H1 (cell line): ENCODE measurements around the gene SLC2A4. TPM values are rescaled to one million over a fixed set of nuclear protein-coding genes. Genes with fewer than 3 reads are reported as not detected.
A peak's percentile ranks its signal among the peaks of the same experiment; 100 is the strongest.

Experiments used
- CTCF ChIA-PET: fragments of 300-600 bp; sonication (Branson Sonifier 250); formaldehyde crosslinking; loops from one replicate; lab custom pipeline; 2021; ENCODE audit not compliant: partially characterized antibody; lab: Charles Lee
- POLR2A ChIA-PET: fragments of 300-600 bp; sonication (Branson Sonifier 250); formaldehyde crosslinking; loops from one replicate; lab custom pipeline; 2021; ENCODE audit warnings: inconsistent platforms; ENCODE audit not compliant: partially characterized antibody; lab: Charles Lee
- DNase-seq, 2 experiments: peaks; one replicate each; pipeline versions ENCODE4 v3.0.0 to v3.0.0-alpha.2; 2010 to 2022; ENCODE audit warnings: low spot score in 2 of 2, low read depth in 1 of 2, mixed read lengths in 1 of 2
- FAIRE-seq: peaks from 2 replicates; lab custom pipeline; 2011; peaks lifted over from hg19 to GRCh38; lab: Jason Lieb, UNC
- H2AFZ ChIP-seq: 2 replicates; pipeline ENCODE4 v1.8.1; 2012; ENCODE audit warnings: low read length, inconsistent platforms
- H2AK5ac ChIP-seq: 2 replicates; pipeline ENCODE4 v1.6.1; 2013; ENCODE audit warnings: low read depth, low read length
- H2BK120ac ChIP-seq: replicated peaks from 2 replicates; pipeline ENCODE3; 2013; ENCODE audit warnings: low read depth, low read length, inconsistent platforms
- H2BK12ac ChIP-seq: 2 replicates; pipeline ENCODE4 v1.6.1; 2013; ENCODE audit warnings: low read depth, low read length
- H2BK15ac ChIP-seq: 2 replicates; pipeline ENCODE4 v1.6.1; 2013; ENCODE audit warnings: low read length
- H2BK20ac ChIP-seq: 2 replicates; pipeline ENCODE4 v1.6.1; 2013; ENCODE audit warnings: low read length
- H2BK5ac ChIP-seq: 2 replicates; pipeline ENCODE4 v1.6.1; 2013; ENCODE audit warnings: low read depth, low read length
- H3K14ac ChIP-seq: 2 replicates; pipeline ENCODE4 v1.6.1; 2013; ENCODE audit warnings: inconsistent platforms; ENCODE audit not compliant: insufficient read length
- H3K18ac ChIP-seq: 2 replicates; pipeline ENCODE4 v1.6.1; 2013; ENCODE audit warnings: low read length; ENCODE audit errors: extremely low read depth
- H3K23ac ChIP-seq: 2 replicates; pipeline ENCODE4 v1.6.1; 2013; ENCODE audit warnings: inconsistent platforms; ENCODE audit not compliant: insufficient read length
- H3K23me2 ChIP-seq: 2 replicates; pipeline ENCODE4 v1.6.1; 2013; ENCODE audit warnings: low read depth, low read length
- H3K27ac ChIP-seq: 2 replicates; pipeline ENCODE4 v1.6.1; 2011; ENCODE audit warnings: low read depth, low read length, inconsistent platforms
- H3K27me3 ChIP-seq, 4 experiments: replicated peaks in 1 of 4; 1 replicate in 1 of 4; 2 replicates in 3 of 4; pipeline versions ENCODE4 v1.6.1 to v1.8.1; 2011 to 2013; ENCODE audit warnings: low read length in 3 of 4, mild to moderate bottlenecking in 3 of 4, inconsistent platforms in 2 of 4, mixed read lengths in 2 of 4, moderate library complexity in 1 of 4; ENCODE audit not compliant: control insufficient read depth in 3 of 4, insufficient read depth in 3 of 4; ENCODE audit errors: extremely low read depth in 1 of 4
- H3K36me3 ChIP-seq, 4 experiments: 2 replicates each; pipeline versions ENCODE4 v1.6.1 to v1.8.1; 2011 to 2013; ENCODE audit warnings: mild to moderate bottlenecking in 4 of 4, low read length in 3 of 4, moderate library complexity in 2 of 4, control low read depth in 1 of 4, inconsistent platforms in 1 of 4; ENCODE audit not compliant: insufficient read depth in 4 of 4, control insufficient read depth in 2 of 4
- H3K4ac ChIP-seq: replicated peaks from 2 replicates; pipeline ENCODE3; 2013; ENCODE audit warnings: low read length, low read depth, mixed read lengths, inconsistent platforms; ENCODE audit not compliant: insufficient read length
- H3K4me1 ChIP-seq, 4 experiments: replicated peaks in 1 of 4; 1 replicate in 1 of 4; 2 replicates in 3 of 4; pipeline versions ENCODE4 v1.6.1 to v1.8.1; 2011 to 2013; ENCODE audit warnings: low read length in 3 of 4, inconsistent platforms in 2 of 4, mixed read lengths in 1 of 4; ENCODE audit not compliant: insufficient read depth in 4 of 4, control insufficient read depth in 3 of 4
- H3K4me2 ChIP-seq, 2 experiments: 2 replicates each; pipeline versions ENCODE4 v1.6.1 to v1.8.1; 2011 to 2013; ENCODE audit warnings: low read depth in 2 of 2, low read length in 2 of 2, control low read depth in 1 of 2, inconsistent platforms in 1 of 2, mild to moderate bottlenecking in 1 of 2; ENCODE audit not compliant: insufficient read depth in 1 of 2
- H3K4me3 ChIP-seq, 4 experiments: fragments of 200-600, 300-600 bp in 1 of 4; sonication (generic), shearing (Covaris generic), sonication (Bioruptor Twin) in 1 of 4; 2 replicates each; pipeline versions ENCODE4 v1.5.1 to v1.8.1; 2011 to 2016; ENCODE audit warnings: low read length in 4 of 4, low read depth in 3 of 4, control low read depth in 2 of 4, inconsistent platforms in 2 of 4, mild to moderate bottlenecking in 2 of 4, mixed read lengths in 1 of 4, moderate library complexity in 1 of 4; ENCODE audit not compliant: insufficient read depth in 2 of 4; ENCODE audit errors: extremely low read depth in 1 of 4
- H3K56ac ChIP-seq: replicated peaks from 2 replicates; pipeline ENCODE3; 2013; ENCODE audit warnings: low read depth, mild to moderate bottlenecking, mixed read lengths, low read length, inconsistent platforms; ENCODE audit not compliant: insufficient read length
- H3K79me1 ChIP-seq: 2 replicates; pipeline ENCODE4 v1.6.1; 2013; ENCODE audit warnings: low read depth, low read length, control low read depth
- H3K79me2 ChIP-seq, 2 experiments: 2 replicates each; pipeline versions ENCODE4 v1.6.1 to v1.8.1; 2012 to 2013; ENCODE audit warnings: low read length in 2 of 2, mild to moderate bottlenecking in 2 of 2, inconsistent platforms in 1 of 2; ENCODE audit not compliant: insufficient read depth in 2 of 2, control insufficient read depth in 1 of 2
- H3K9ac ChIP-seq, 4 experiments: replicated peaks in 1 of 4; 1 replicate in 1 of 4; 2 replicates in 3 of 4; pipeline versions ENCODE4 v1.6.1 to v1.8.1; 2011 to 2013; ENCODE audit warnings: low read depth in 3 of 4, low read length in 3 of 4, control low read depth in 2 of 4, mild to moderate bottlenecking in 2 of 4, moderate library complexity in 2 of 4, inconsistent platforms in 1 of 4; ENCODE audit errors: extremely low read depth in 1 of 4
- H3K9me3 ChIP-seq, 2 experiments: 2 replicates each; pipeline versions ENCODE4 v1.6.1 to v1.8.1; 2012 to 2013; ENCODE audit warnings: mild to moderate bottlenecking in 2 of 2, moderate library complexity in 2 of 2, control low read depth in 1 of 2, inconsistent platforms in 1 of 2, low read depth in 1 of 2, low read length in 1 of 2, mixed read lengths in 1 of 2; ENCODE audit not compliant: insufficient read depth in 2 of 2
- H4K20me1 ChIP-seq, 2 experiments: replicated peaks in 1 of 2; 2 replicates each; pipeline versions ENCODE3 to v1.8.1; 2011 to 2013; ENCODE audit warnings: inconsistent platforms in 2 of 2, low read length in 2 of 2, mild to moderate bottlenecking in 1 of 2; ENCODE audit not compliant: insufficient read depth in 2 of 2, control insufficient read depth in 1 of 2
- H4K5ac ChIP-seq: 2 replicates; pipeline ENCODE4 v1.6.1; 2013; ENCODE audit warnings: low read length, low read depth, mixed read lengths, inconsistent platforms; ENCODE audit not compliant: insufficient read length
- H4K8ac ChIP-seq: 2 replicates; pipeline ENCODE4 v1.8.0; 2013; ENCODE audit warnings: mild to moderate bottlenecking, moderate library complexity, low read length, inconsistent platforms; ENCODE audit not compliant: insufficient read depth; ENCODE audit errors: extremely low read depth
- H4K91ac ChIP-seq: replicated peaks from 2 replicates; pipeline ENCODE3; 2013; ENCODE audit warnings: low read length, mixed read lengths, inconsistent platforms; ENCODE audit not compliant: insufficient read length
- E2F6 ChIP-seq: IDR thresholded peaks from 2 replicates; pipeline ENCODE4 v1.6.1; 2012; ENCODE audit warnings: inconsistent platforms
- NRF1 ChIP-seq: IDR thresholded peaks from 2 replicates; pipeline ENCODE4 v1.6.1; 2011; ENCODE audit warnings: mild to moderate bottlenecking, low read depth, low read length, improper control_type of control experiment
- POLR2A ChIP-seq, 2 experiments: IDR thresholded peaks; 1 replicate in 1 of 2; 2 replicates in 1 of 2; pipeline ENCODE4 v1.6.1; 2011; ENCODE audit warnings: low read depth in 2 of 2, low read length in 2 of 2, mild to moderate bottlenecking in 2 of 2; ENCODE audit errors: control extremely low read depth in 1 of 2
- POLR2AphosphoS5 ChIP-seq: IDR thresholded peaks from 2 replicates; pipeline ENCODE4 v1.6.1; 2011; ENCODE audit warnings: low read depth, low read length
- RAD21 ChIP-seq, 2 experiments: IDR thresholded peaks in 1 of 2; conservative IDR thresholded peaks in 1 of 2; 2 replicates each; pipeline ENCODE4 v1.6.1; 2011; ENCODE audit warnings: low read depth in 2 of 2, low read length in 2 of 2, improper control_type of control experiment in 1 of 2, inconsistent platforms in 1 of 2, mild to moderate bottlenecking in 1 of 2, moderate library complexity in 1 of 2
- RNF2 ChIP-seq: fragments of 200-900, 300-1000 bp; sonication (generic); IDR thresholded peaks from 2 replicates; pipeline ENCODE4 v1.7.1; 2016; ENCODE audit warnings: borderline replicate concordance, low read depth, mild to moderate bottlenecking, antibody characterized with exemption, low read length; ENCODE audit not compliant: poor library complexity, severe bottlenecking; ENCODE audit errors: missing control alignments
- SUZ12 ChIP-seq: fragments of 200-600 bp; sonication (generic); IDR thresholded peaks from 2 replicates; pipeline ENCODE4 v1.6.1; 2012; ENCODE audit warnings: mild to moderate bottlenecking, inconsistent platforms, low read length, moderate library complexity, mixed read lengths
- TEAD4 ChIP-seq: IDR thresholded peaks from 2 replicates; pipeline ENCODE4 v1.6.1; 2012; ENCODE audit warnings: low read depth, low read length, inconsistent platforms, mixed read lengths
- WGBS, 2 experiments: shearing (Covaris generic) in 1 of 2; methylation state at CpG; one replicate each; pipeline versions ENCODE4 v1.1.6 to v1.1.7; 2013 to 2015; ENCODE audit warnings: low lambda C conversion rate in 2 of 2, mixed read lengths in 2 of 2, inconsistent platforms in 1 of 2, low coverage in 1 of 2, missing lambda C conversion rate in 1 of 2; ENCODE audit not compliant: insufficient replicate concordance in 2 of 2, insufficient coverage in 1 of 2, insufficient read length in 1 of 2; ENCODE audit errors: extremely low coverage in 1 of 2, missing lambda C conversion rate in 1 of 2; 5-methylcytosine and 5-hydroxymethylcytosine counted together
- polyA plus RNA-seq, 7 experiments: library from polyadenylated mRNA; depleted of rRNA in 3 of 7; stranded (reverse) in 5 of 7; unstranded in 2 of 7; fragments of >200 nt in 5 of 7; fragments of 200-250 nt in 2 of 7; gene quantifications; 1 replicate in 5 of 7; 2 replicates in 1 of 7; 4 replicates in 1 of 7; pipeline versions ENCODE4 v1.2.1 to v1.2.3, GENCODE V29; 2011 to 2013; ENCODE audit warnings: missing spikeins in 2 of 7, mixed read lengths in 2 of 7
- total RNA-seq: library from RNA; stranded (reverse); fragmentation: NEBNext Ultra II Directional; extraction: Animal tissue kit (Norgen Biotek cat#: 25700); gene quantifications from 2 replicates; pipeline ENCODE4 v1.2.1, GENCODE V29; 2021

SLC2A4 gene
- total and polyA plus RNA-seq, 2 of the 8 experiments (the other 6 are each of a cell fraction or from before 2014, with no cell fraction given) = 5.7 to 6.9 TPM

GRCh38 chr17:7313088-7313889 is 31.8 kb downstream of the SLC2A4 start:
- CTCF ChIA-PET = interaction anchor here (0.7 to 3.3 kb wide), 26 partner anchors 9 to 267 kb away, joined by 3 to 17 read pairs (median 4); partner anchors contain the start of genes ACADVL, ACAP1, DLG4 and NEURL4
- peaks cover 30 to 59% (median 40%) of the 10 kb centered on the region in 4 experiments for H3K36me3 ChIP-seq
- H4K8ac ChIP-seq = peak overlapping the region; percentile 28; the same call in 1 of the 2 replicates
- no peak overlapping the region for H2AK5ac ChIP-seq
- peak in 1 of 2 experiments; percentile 52 for DNase-seq
- no peak overlapping the region for H3K23ac ChIP-seq
- no peak overlapping the region for H3K4ac ChIP-seq
- no peak overlapping the region for H2BK5ac ChIP-seq
- no peak overlapping the region for H4K5ac ChIP-seq
- H4K91ac ChIP-seq = no peak overlapping the region
- peak overlapping the region in 1 of 4 experiments; percentile 95; a peak in 2 of 8 replicates for H3K4me3 ChIP-seq
- no peaks in the 10 kb centered on the region for H3K27me3 ChIP-seq
- no peak for FAIRE-seq
- H3K79me2 ChIP-seq = peaks cover 15 to 40% of the 10 kb centered on the region in 2 experiments
- peaks cover 0 to 16% (median 8%) of the 10 kb centered on the region in 4 experiments; a peak in 5 of 7 replicates for H3K4me1 ChIP-seq
- no peak overlapping the region; a peak in 3 of 7 replicates for H3K9ac ChIP-seq
- H2BK15ac ChIP-seq = no peak overlapping the region
- no peak overlapping the region for H2BK20ac ChIP-seq
- H3K18ac ChIP-seq = no peak overlapping the region
- POLR2A ChIA-PET = interaction anchor here (0.8 to 11.3 kb wide), 40 partner anchors 9 to 292 kb away, joined by 3 to 223 read pairs (median 6); partner anchors contain the start of genes ACADVL, ACAP1, CD68 and CLDN7
- peak overlapping the region; percentile 67 to 91; a peak in 3 of 4 replicates for H3K4me2 ChIP-seq
- no peaks in the 10 kb centered on the region for H3K9me3 ChIP-seq
- no peak overlapping the region for H3K14ac ChIP-seq
- H3K23me2 ChIP-seq = peaks cover 8% of the 10 kb centered on the region
- peaks cover 21 to 28% of the 10 kb centered on the region in 2 experiments for H4K20me1 ChIP-seq
- WGBS, 2 experiments = 90% methylated on average over 7 of the region's 7 CpGs; no CpG with 5 or more reads in 1 of the 2 experiments
- no peak overlapping the region for H2BK120ac ChIP-seq
- no peak overlapping the region for H3K56ac ChIP-seq
- H2BK12ac ChIP-seq = no peak overlapping the region
- H3K79me1 ChIP-seq = peaks cover 12% of the 10 kb centered on the region
- H2AFZ ChIP-seq = no peak overlapping the region
- no peak overlapping the region for H3K27ac ChIP-seq
- TF ChIP-seq RNF2 (no peak), E2F6 (no peak), TEAD4 (no peak), POLR2AphosphoS5 (peak; percentile 94), POLR2A (IDR thresholded peaks at IDR 0.05; ENCODE audit: control extremely low read depth in 1 of 2, low read depth in 2 of 2, low read length in 2 of 2) (peak; percentile 16 to 66), SUZ12 (no peak), RAD21 (IDR thresholded peaks at IDR 0.05 in 1 of 2, conservative IDR thresholded peaks at IDR 0.05 in 1 of 2; ENCODE audit: low read depth in 2 of 2, low read length in 2 of 2) (peak in 1 of 2 experiments; percentile 6; a peak in 1 of 4 replicates), NRF1 (no peak)
